ENCODE measurements around the gene KCNK15.

Gene KCNK15

GRCh38 chr20:44771172-44771535 is 25.5 kb downstream of the KCNK15 start:
- Histone ChIP-seq H3K9me3 (no peaks in the 10 kb centered on the region), H3K4me1 (no peaks in the 10 kb centered on the region), H3K36me3 (no peaks in the 10 kb centered on the region), H3K27me3 (peaks cover 0 to 55% of the 10 kb centered on the region in 2 donors), H3K4me3 (no peak overlapping the region), H3K27ac (no peak overlapping the region)
- TF ChIP-seq CTCF (IDR thresholded peaks at IDR 0.05), result no peak
- no peak for DNase-seq
- intact Hi-C loops (cut with DNase I; ENCODE audit: low total_unique reads), result no loop called here

GRCh38 chr20:44772636-44773035 is 27.0 kb downstream of the KCNK15 start:
- Histone ChIP-seq H3K4me3 (no peak overlapping the region), H3K27ac (no peak overlapping the region), H3K9me3 (no peaks in the 10 kb centered on the region), H3K4me1 (no peaks in the 10 kb centered on the region), H3K36me3 (no peaks in the 10 kb centered on the region), H3K27me3 (peaks cover 0 to 55% of the 10 kb centered on the region in 2 donors)
- no peak for DNase-seq
- intact Hi-C loops (cut with DNase I; ENCODE audit: low total_unique reads), result no loop called here
- TF ChIP-seq CTCF (IDR thresholded peaks at IDR 0.05), result no peak

- no peak for DNase-seq
- Histone ChIP-seq H3K4me1 (no peaks in the 10 kb centered on the region), H3K4me3 (no peak overlapping the region), H3K27me3 (peaks cover 0 to 52% of the 10 kb centered on the region in 2 donors), H3K27ac (no peak overlapping the region), H3K36me3 (no peaks in the 10 kb centered on the region), H3K9me3 (no peaks in the 10 kb centered on the region)
- no peak for TF ChIP-seq CTCF (IDR thresholded peaks at IDR 0.05)
- intact Hi-C loops (cut with DNase I; ENCODE audit: low total_unique reads), result no loop called here
Measured at GRCh38 chr20:44773070-44773829, 27.6 kb downstream of the KCNK15 start.

DNA sequence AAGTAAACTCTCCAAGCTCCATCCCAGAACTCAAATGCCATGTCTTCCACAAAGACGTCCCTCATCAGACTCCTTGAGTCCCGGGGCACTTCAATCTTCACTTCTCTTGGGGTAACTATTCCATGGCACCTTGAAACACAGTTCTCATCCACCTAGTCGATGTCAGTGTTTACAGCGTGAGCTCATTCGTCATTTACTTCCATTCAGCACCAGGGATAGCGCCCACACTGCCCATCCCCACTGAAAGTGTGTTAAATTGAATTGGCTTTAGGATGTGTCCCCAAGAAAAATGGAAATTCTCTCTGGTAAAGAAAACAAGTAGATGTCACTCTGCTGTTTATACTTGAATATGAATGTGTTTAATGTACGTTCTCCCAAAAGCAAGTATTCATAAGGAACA is 31.3 kb downstream of the KCNK15 start:
- H3K27me3 ChIP-seq, result peaks cover 0 to 29% of the 10 kb centered on the region in 2 donors
- H3K27ac ChIP-seq, result no peak overlapping the region
- no peaks in the 10 kb centered on the region for H3K4me1 ChIP-seq
- H3K36me3 ChIP-seq, result no peaks in the 10 kb centered on the region
- DNase-seq, result no peak
- intact Hi-C loops (cut with DNase I; ENCODE audit: low total_unique reads), result no loop called here
- H3K4me3 ChIP-seq, result no peak overlapping the region
- TF ChIP-seq CTCF (IDR thresholded peaks at IDR 0.05), result no peak
- H3K9me3 ChIP-seq, result no peaks in the 10 kb centered on the region

DNA sequence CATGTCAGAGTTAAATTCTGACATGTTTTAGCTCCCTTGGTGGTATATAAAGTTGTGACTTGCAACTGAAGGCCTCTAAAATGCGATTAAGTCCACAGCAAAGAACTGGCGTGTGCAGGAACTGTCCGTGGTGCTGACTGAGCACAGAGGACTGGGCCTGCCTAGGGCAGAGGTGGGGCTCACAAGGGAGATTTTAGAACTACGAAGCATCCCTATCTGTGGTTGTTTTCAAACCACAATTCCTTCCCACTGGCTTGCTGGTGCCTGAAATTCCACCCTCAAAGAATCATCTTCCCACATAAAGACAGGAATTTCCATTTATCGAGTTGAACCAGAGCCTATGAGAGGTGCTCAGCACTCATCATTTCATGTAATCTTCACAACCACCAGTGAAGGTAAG is 34.6 kb downstream of the KCNK15 start:
- intact Hi-C loops (cut with DNase I; ENCODE audit: low total_unique reads), result no loop called here
- no peaks in the 10 kb centered on the region for H3K9me3 ChIP-seq
- no peak for DNase-seq
- no peaks in the 10 kb centered on the region for H3K4me1 ChIP-seq
- H3K36me3 ChIP-seq, result no peaks in the 10 kb centered on the region
- peaks cover 0 to 4% of the 10 kb centered on the region in 2 donors for H3K27me3 ChIP-seq
- no peak for TF ChIP-seq CTCF (IDR thresholded peaks at IDR 0.05)
- H3K27ac ChIP-seq, result no peak overlapping the region
- H3K4me3 ChIP-seq, result no peak overlapping the region

Data from tibial artery (tissue), 4 donors.